Endodermal cell (in vitro differentiated cells): ENCODE measurements around the gene GPC6. TPM values are rescaled to one million over a fixed set of nuclear protein-coding genes. Genes with fewer than 3 reads are reported as not detected.

Experiments used
- DNase-seq: peaks from one replicate; pipeline ENCODE4 v3.0.0-alpha.2; 2017
- H3K27ac ChIP-seq: 2 replicates; pipeline ENCODE4 v1.5.1; 2013; ENCODE audit warnings: mild to moderate bottlenecking, low read depth, low read length, moderate library complexity
- H3K27me3 ChIP-seq: 2 replicates; pipeline ENCODE4 v1.6.1; 2013; ENCODE audit warnings: mild to moderate bottlenecking, low read length, moderate library complexity; ENCODE audit not compliant: insufficient read depth, control insufficient read depth, poor library complexity, severe bottlenecking
- H3K36me3 ChIP-seq: 2 replicates; pipeline ENCODE4 v1.7.0; 2013; ENCODE audit warnings: mild to moderate bottlenecking, low read length, moderate library complexity; ENCODE audit not compliant: control insufficient read depth, insufficient read depth
- H3K4me1 ChIP-seq: one replicate; pipeline ENCODE4 v1.7.0; 2013; ENCODE audit warnings: low read length; ENCODE audit not compliant: control insufficient read depth, insufficient read depth
- H3K4me3 ChIP-seq: 2 replicates; pipeline ENCODE4 v1.5.1; 2013; ENCODE audit warnings: mild to moderate bottlenecking, low read length, moderate library complexity
- H3K9ac ChIP-seq: 2 replicates; pipeline ENCODE4 v1.6.1; 2013; ENCODE audit warnings: mild to moderate bottlenecking, low read length, moderate library complexity; ENCODE audit not compliant: poor library complexity, severe bottlenecking; ENCODE audit errors: extremely low read depth
- H3K9me3 ChIP-seq: 2 replicates; pipeline ENCODE4 v1.6.1; 2013; ENCODE audit warnings: mild to moderate bottlenecking, low read length, moderate library complexity; ENCODE audit not compliant: control insufficient read depth
- H3K27ac Mint-ChIP-seq: 2 replicates; pipeline ENCODE4 v1.8.0; 2020; ENCODE audit warnings: mixed read lengths
- H3K27me3 Mint-ChIP-seq: 2 replicates; pipeline ENCODE4 v1.8.0; 2021; ENCODE audit warnings: mild to moderate bottlenecking, mixed read lengths; ENCODE audit not compliant: insufficient read depth
- H3K36me3 Mint-ChIP-seq: 2 replicates; pipeline ENCODE4 v1.8.0; 2020; ENCODE audit warnings: low read depth, mixed read lengths
- H3K4me1 Mint-ChIP-seq: 2 replicates; pipeline ENCODE4 v1.8.0; 2020; ENCODE audit warnings: mixed read lengths
- H3K4me3 Mint-ChIP-seq: 2 replicates; pipeline ENCODE4 v1.8.0; 2020; ENCODE audit warnings: mild to moderate bottlenecking, moderate library complexity, mixed read lengths
- H3K9me3 Mint-ChIP-seq: 2 replicates; pipeline ENCODE4 v1.8.0; 2020; ENCODE audit warnings: mild to moderate bottlenecking, mixed read lengths
- WGBS, 2 experiments: methylation state at CpG; one replicate each; pipeline versions ENCODE4 v1.1.5 to v1.1.7; 2013; ENCODE audit warnings: missing lambda C conversion rate in 2 of 2, mixed read lengths in 1 of 2; ENCODE audit not compliant: insufficient coverage in 1 of 2, insufficient read length in 1 of 2; 5-methylcytosine and 5-hydroxymethylcytosine counted together
- total RNA-seq, 2 donors: library from RNA; stranded (reverse); fragmentation: NEBNext Ultra II Directional in 1 of 2; extraction: Animal tissue kit (Norgen Biotek cat#: 25700) in 1 of 2; gene quantifications; 2 replicates in 1 of 2; 3 replicates in 1 of 2; pipeline ENCODE4 v1.2.1, GENCODE V29; 2021
- TF ChIP-seq, protein P1 (sequence below): fragments of 200-600 bp; sonication (generic); conservative IDR thresholded peaks from 2 replicates; pipeline ENCODE4 v1.5.0; 2021; ENCODE audit warnings: antibody characterized with exemption, mild to moderate bottlenecking

GPC6 gene
- total RNA-seq, 2 donors from 2014 or later = 69.6 to 80.4 TPM

DNA sequence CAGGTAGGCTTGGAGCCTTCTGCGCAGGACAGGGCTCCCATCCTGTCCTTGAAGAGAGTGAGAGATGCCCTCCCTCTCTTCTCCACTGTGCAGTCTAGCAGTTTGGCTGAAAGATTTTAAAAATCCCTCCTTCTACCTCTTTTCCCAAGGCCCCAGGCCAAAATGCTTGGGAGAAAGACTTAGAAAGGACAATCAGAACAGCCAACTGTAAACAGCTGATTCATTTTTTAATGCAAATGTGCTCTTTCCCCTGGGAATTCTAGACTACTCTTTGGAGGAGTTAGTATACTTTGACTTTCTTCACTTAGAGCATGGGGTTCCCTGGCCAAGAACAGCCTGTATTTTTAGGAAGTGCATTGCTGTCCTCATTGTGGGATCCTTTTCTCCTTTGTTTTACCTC is 398.9 kb downstream of the GPC6 start:
- Histone ChIP-seq H3K36me3 (no peaks in the 10 kb centered on the region), H3K9me3 (no peaks in the 10 kb centered on the region), H3K4me1 (peaks cover 5% of the 10 kb centered on the region), H3K27ac (no peak overlapping the region), H3K9ac (no peak overlapping the region), H3K27me3 (no peaks in the 10 kb centered on the region), H3K4me3 (no peak overlapping the region)
- H3K4me1 Mint-ChIP-seq = peaks cover 10% of the 10 kb centered on the region
- no peak overlapping the region for H3K27ac Mint-ChIP-seq
- peaks cover 11% of the 10 kb centered on the region for H3K36me3 Mint-ChIP-seq
- H3K4me3 Mint-ChIP-seq = no peak overlapping the region
- peaks cover 3% of the 10 kb centered on the region for H3K9me3 Mint-ChIP-seq
- no peak for DNase-seq
- WGBS, 2 experiments = 93% methylated on average over 1 of the region's 1 CpG; no CpG with 5 or more reads in 1 of the 2 experiments
- no peaks in the 10 kb centered on the region for H3K27me3 Mint-ChIP-seq
- TF ChIP-seq, protein P1, sequence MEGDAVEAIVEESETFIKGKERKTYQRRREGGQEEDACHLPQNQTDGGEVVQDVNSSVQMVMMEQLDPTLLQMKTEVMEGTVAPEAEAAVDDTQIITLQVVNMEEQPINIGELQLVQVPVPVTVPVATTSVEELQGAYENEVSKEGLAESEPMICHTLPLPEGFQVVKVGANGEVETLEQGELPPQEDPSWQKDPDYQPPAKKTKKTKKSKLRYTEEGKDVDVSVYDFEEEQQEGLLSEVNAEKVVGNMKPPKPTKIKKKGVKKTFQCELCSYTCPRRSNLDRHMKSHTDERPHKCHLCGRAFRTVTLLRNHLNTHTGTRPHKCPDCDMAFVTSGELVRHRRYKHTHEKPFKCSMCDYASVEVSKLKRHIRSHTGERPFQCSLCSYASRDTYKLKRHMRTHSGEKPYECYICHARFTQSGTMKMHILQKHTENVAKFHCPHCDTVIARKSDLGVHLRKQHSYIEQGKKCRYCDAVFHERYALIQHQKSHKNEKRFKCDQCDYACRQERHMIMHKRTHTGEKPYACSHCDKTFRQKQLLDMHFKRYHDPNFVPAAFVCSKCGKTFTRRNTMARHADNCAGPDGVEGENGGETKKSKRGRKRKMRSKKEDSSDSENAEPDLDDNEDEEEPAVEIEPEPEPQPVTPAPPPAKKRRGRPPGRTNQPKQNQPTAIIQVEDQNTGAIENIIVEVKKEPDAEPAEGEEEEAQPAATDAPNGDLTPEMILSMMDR = no peak

DNA sequence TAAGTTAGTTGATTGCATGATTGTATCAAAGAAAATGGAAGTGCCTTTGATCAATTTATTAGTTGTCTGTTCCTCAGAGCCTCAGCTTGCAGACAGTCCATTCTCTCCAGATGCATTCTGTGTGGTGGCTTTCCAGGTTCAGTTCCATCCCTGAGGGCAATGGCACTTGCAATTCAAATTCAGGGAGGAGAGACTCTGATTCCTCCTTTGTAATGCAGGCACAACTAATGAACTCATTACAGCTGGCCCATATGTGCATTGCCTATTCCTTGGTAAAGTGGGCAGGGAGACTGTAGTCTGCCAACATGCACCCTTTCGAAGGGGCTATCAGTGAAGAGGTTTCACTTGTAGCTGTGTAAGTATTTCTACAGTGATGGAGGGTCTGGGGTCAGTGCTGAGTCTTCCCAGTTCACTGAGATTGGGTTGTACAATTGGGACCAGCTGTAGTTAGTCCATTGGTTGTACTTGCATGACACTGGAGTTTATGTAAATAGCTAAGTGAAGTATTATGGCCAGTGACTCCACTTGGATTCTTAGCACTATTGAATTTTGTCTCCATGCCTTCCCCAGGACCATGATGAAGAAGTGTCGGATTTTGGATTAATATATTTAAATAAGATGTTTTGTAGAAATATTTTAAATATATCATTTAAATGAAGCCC is 401.7 kb downstream of the GPC6 start:
- no peaks in the 10 kb centered on the region for H3K36me3 ChIP-seq
- Mint-ChIP-seq H3K4me1 (peaks cover 10% of the 10 kb centered on the region), H3K27me3 (no peaks in the 10 kb centered on the region), H3K27ac (no peak overlapping the region), H3K9me3 (peaks cover 3% of the 10 kb centered on the region), H3K36me3 (peaks cover 11% of the 10 kb centered on the region), H3K4me3 (no peak overlapping the region)
- H3K27ac ChIP-seq = no peak overlapping the region
- H3K4me1 ChIP-seq = peaks cover 5% of the 10 kb centered on the region
- H3K9me3 ChIP-seq = no peaks in the 10 kb centered on the region
- H3K27me3 ChIP-seq = no peaks in the 10 kb centered on the region
- H3K9ac ChIP-seq = no peak overlapping the region
- 80% methylated on average over 1 of the region's 2 CpGs; no CpG with 5 or more reads in 1 of the 2 experiments for WGBS, 2 experiments
- H3K4me3 ChIP-seq = no peak overlapping the region
- DNase-seq = no peak
- TF ChIP-seq, protein P1 = no peak

DNA sequence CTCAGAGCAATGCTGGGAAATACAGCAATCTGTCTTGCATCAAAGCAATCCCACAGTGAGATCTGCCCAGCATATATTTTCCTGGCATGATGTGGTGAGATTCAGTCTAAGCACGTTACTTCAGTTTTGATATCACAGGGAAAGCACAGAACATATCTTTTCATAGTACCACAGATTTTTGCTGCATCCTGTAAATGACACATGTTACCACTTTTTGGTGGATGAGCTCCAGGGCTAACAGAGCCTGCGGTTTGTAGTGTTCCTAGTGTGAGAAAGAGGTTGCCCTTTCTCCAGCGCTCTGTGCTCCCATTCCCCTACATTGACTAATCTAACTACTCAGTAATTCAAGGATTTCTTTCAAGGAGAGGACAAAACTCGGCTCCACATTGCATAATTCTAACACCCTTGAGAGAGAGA is 409.0 kb downstream of the GPC6 start:
- no peak overlapping the region for H3K27ac ChIP-seq
- WGBS, 2 experiments = 83 to 100% methylated on average over 1 to 4 of the region's 4 CpGs

More for the DNA sequence above, 409.0 kb downstream of the GPC6 start:
- no peak for DNase-seq
- Histone ChIP-seq H3K9me3 (no peaks in the 10 kb centered on the region), H3K4me1 (peaks cover 3% of the 10 kb centered on the region), H3K9ac (no peak overlapping the region), H3K4me3 (no peak overlapping the region), H3K27me3 (no peaks in the 10 kb centered on the region), H3K36me3 (no peaks in the 10 kb centered on the region)
- peaks cover 17% of the 10 kb centered on the region for H3K4me1 Mint-ChIP-seq
- TF ChIP-seq, protein P1 = no peak
- H3K27ac Mint-ChIP-seq = no peak overlapping the region
- H3K9me3 Mint-ChIP-seq = no peaks in the 10 kb centered on the region
- no peaks in the 10 kb centered on the region for H3K27me3 Mint-ChIP-seq
- H3K4me3 Mint-ChIP-seq = no peak overlapping the region
- H3K36me3 Mint-ChIP-seq = no peaks in the 10 kb centered on the region
